Activated naive CD4-positive, alpha-beta T cell treated with anti-CD3 and anti-CD28 coated beads, Interleukin-2, amount 50 U/mL, for 72 hours (primary cell): ENCODE measurements around the gene HSD17B7. TPM values are rescaled to one million over a fixed set of nuclear protein-coding genes. Genes with fewer than 3 reads are reported as not detected.
"Not testable (repeated sequence)": the region's sequence is repeated elsewhere in the genome, so short reads cannot be mapped to it uniquely, and the experiment has no call there.

Source experiments
- ATAC-seq, 2 donors: fragments of 150-1000 bp; cut with Tn5 transposase; 2 replicates each; pipeline ENCODE4 v1.10.0; 2021; ENCODE audit warnings: mild to moderate bottlenecking in 2 of 2, moderate library complexity in 2 of 2
- DNase-seq, 2 donors: peaks; one replicate each; pipeline ENCODE4 v3.0.0; 2021 to 2022; ENCODE audit warnings: low spot score in 2 of 2
- H3K27ac Mint-ChIP-seq, 2 donors: one replicate each; pipeline ENCODE4 v1.8.0; 2022; ENCODE audit warnings: mild to moderate bottlenecking in 2 of 2, mixed read lengths in 2 of 2
- H3K36me3 Mint-ChIP-seq, 2 donors: one replicate each; pipeline ENCODE4 v1.8.0; 2022; ENCODE audit warnings: mixed read lengths in 2 of 2
- H3K9me3 Mint-ChIP-seq, 2 donors: one replicate each; pipeline ENCODE4 v1.8.0; 2022; ENCODE audit warnings: mixed read lengths in 2 of 2
- total RNA-seq, 2 donors: library from RNA; stranded (reverse); gene quantifications; one replicate each; pipeline ENCODE4 v1.2.3, GENCODE V29; 2022

Gene HSD17B7
- total RNA-seq, 2 donors from 2014 or later = 26.2 to 39.3 TPM

DNA sequence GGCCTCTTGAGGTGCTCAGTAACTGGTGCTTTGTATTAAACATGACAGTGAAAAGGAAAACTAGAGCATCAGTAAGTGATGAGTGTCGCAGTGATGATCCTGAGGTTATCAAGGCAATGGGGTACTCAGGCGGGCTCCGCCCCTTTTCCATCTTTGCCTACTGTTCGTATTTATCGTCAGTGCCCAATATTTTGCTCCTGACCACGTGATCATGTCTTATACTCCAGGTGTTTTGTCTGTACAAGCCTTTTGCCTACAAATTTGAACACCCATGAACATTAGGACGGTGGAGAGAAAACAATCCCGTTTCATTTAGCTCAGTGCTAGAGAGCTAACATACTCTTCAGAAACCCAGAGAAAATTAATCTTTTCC lies 469 bp downstream of the HSD17B7 start:
- ATAC-seq = peak in 1 of 2 donors; percentile 19
- peak overlapping the region; percentile 92 to 95 for H3K27ac Mint-ChIP-seq
- not testable (repeated sequence) for H3K9me3 Mint-ChIP-seq, H3K36me3 Mint-ChIP-seq, DNase-seq

DNA sequence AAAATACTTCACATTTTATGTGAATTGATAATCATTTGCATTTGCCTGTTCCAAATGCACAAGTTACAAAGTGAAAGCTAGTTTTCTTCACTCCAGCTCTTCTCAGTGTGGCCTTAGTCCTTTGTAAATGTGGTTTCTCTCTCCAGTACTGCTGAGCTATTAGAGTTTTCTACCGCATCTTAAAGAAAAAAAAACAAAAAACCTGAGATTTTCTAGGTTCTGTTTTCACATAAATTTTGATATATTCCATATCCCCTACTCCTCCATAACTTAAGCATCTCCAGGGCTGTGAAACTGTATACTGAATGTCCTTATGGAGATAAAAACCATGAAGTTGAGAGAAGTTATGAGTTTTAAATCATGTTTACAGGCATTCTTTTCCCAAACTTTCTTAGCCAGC lies 3.8 kb downstream of the HSD17B7 start:
- DNase-seq, H3K36me3 Mint-ChIP-seq, ATAC-seq, H3K27ac Mint-ChIP-seq, H3K9me3 Mint-ChIP-seq: not testable (repeated sequence)

DNA sequence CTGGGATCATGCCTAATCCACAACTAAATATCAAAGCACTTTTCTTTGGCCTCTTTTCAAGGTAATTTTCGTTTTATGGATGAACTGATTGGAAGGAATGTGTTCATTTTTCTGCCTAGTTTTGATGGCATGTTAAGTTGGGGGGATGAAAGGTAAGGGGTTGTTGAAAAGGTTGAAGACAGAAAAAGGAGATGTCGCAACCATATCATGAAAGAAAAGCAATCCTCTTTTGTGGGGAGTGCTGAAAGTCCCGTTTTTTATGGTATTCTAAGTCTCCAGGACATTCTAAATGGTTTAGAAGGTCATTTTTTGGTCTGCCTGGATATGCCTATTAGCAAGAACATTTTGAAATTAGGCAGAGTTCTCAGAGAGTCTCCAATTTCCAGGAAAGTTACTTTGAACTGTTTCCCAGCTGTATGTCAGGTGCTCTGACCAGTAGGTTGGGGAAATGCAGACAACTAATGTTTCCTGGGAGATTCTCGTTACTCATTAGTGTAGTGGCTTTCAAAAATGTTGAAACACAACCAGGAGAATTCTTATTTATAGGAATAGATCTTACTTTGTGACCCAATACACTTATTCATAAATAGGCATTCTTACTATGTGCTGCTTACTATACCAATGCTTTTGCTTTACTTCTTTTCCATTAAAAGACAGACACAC lies 6.2 kb downstream of the HSD17B7 start:
- H3K27ac Mint-ChIP-seq = peak overlapping the region in 1 of 2 donors; percentile 8
- ATAC-seq, DNase-seq, H3K9me3 Mint-ChIP-seq, H3K36me3 Mint-ChIP-seq: not testable (repeated sequence)

DNA sequence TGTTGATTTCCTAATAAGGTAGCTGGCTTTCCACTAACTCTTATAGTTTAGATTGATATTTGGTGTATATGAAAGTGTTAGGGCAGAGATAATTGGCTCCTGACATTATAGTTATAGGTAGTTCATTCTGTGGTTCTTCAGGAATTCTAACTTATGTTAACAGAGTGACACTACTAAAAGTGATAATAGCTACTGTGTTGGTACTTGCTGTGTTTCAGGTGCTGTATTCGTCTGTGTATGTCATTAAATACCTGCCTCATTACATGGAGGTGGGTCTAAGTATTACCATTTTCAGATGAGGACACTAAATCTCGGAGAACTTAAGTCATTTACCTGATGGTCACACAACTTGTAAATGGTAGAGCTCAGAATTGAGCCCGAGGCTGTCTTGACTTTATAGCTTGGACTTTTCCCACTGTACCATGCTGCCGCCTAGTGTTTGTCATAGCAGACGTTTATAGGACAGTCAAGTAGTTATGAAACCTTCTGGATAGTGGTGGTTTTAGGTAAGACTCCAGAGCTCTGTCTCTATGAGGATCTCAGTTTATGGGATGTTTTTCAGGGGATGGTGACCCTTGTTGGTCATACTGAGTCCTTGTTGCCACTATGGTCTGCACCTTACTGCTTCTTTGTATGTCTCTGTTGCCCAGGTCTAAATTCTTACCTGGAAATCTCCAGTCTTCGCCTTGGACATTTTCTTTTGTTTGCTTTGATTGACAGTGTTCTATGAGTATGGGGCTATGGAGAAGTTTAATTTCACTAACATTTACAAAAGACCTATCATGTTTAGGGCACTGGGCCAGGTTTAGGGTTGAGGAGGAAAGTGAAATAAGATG lies 9.7 kb downstream of the HSD17B7 start:
- not testable (repeated sequence) for H3K36me3 Mint-ChIP-seq, H3K9me3 Mint-ChIP-seq, DNase-seq, H3K27ac Mint-ChIP-seq
- peak in 1 of 2 donors; percentile 38 for ATAC-seq

DNA sequence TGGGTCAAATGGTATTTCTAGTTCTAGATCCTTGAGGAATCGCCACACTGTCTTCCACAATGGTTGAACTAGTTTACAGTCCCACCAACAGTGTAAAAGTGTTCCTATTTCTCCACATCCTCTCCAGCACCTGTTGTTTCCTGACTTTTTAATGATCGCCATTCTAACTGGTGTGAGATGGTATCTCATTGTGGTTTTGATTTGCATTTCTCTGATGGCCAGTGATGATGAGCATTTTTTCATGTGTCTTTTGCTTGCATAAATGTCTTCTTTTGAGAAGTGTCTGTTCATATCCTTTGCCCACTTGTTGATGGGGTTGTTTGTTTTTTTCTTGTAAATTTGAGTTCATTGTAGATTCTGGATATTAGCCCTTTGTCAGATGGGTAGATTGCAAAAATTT lies 17.0 kb downstream of the HSD17B7 start:
- H3K36me3 Mint-ChIP-seq = peaks cover 18 to 27% of the 10 kb centered on the region in 2 donors
- DNase-seq, ATAC-seq, H3K9me3 Mint-ChIP-seq, H3K27ac Mint-ChIP-seq: not testable (repeated sequence)

DNA sequence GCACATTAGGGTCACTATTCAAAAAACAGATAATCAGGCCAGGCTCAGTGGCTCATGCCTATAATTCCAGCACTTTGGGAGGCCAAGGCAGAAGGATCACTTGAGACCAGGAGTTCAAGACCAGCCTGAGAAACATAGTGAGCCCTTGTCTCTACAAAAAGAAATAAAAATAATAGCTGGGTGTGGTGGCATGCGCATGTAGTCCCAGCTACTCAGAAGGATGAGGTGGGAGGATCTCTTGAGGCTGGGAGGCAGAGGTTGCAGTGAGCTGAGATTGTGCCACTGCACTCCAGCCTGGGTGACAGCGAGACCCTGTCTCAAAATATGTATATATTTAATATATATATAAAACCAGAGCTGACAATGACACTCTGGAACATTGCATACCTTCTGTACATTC lies 21.9 kb downstream of the HSD17B7 start:
- DNase-seq, H3K27ac Mint-ChIP-seq, ATAC-seq, H3K9me3 Mint-ChIP-seq: not testable (repeated sequence)
- peaks cover 8 to 11% of the 10 kb centered on the region in 2 donors for H3K36me3 Mint-ChIP-seq

DNA sequence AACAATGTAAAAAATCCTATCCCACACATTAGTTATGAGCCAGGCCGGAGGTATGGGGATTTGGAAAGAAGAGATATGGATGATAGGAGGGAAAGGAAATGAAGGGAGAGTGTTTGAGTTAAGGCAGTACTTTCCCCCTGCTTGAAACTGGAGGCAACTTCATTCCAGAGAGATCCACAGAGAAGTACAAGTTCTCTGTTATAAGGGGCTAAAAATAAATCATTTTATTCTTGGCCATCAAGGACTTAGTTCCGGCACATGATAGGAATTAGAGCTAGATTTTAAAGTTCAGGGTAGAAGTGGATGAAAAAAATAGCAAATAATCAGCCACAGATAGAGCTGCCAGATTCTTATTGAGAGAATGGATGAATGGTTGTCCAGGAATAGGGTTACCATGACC lies 27.6 kb downstream of the HSD17B7 start:
- not testable (repeated sequence) for H3K9me3 Mint-ChIP-seq, DNase-seq, H3K36me3 Mint-ChIP-seq, ATAC-seq, H3K27ac Mint-ChIP-seq

DNA sequence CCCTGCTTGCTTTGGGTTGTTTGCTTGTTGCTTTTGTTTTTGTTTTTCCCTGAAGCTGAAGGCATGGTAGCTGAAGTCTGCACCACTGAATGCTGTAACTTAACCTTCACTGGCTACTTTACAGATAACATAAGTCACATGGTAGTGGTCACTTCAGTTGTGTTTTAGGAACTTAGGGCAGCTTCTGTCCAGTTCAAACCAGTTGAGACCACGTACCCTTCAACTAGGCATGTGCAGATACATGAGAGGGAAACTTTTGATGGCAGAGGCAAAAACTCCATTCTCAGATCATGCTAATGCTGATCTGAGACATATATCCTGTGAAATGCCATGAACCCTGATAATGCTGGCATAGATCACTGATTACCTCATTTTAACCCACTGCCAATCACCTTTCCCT lies 28.2 kb downstream of the HSD17B7 start:
- ATAC-seq, H3K36me3 Mint-ChIP-seq, H3K27ac Mint-ChIP-seq, DNase-seq, H3K9me3 Mint-ChIP-seq: not testable (repeated sequence)

DNA sequence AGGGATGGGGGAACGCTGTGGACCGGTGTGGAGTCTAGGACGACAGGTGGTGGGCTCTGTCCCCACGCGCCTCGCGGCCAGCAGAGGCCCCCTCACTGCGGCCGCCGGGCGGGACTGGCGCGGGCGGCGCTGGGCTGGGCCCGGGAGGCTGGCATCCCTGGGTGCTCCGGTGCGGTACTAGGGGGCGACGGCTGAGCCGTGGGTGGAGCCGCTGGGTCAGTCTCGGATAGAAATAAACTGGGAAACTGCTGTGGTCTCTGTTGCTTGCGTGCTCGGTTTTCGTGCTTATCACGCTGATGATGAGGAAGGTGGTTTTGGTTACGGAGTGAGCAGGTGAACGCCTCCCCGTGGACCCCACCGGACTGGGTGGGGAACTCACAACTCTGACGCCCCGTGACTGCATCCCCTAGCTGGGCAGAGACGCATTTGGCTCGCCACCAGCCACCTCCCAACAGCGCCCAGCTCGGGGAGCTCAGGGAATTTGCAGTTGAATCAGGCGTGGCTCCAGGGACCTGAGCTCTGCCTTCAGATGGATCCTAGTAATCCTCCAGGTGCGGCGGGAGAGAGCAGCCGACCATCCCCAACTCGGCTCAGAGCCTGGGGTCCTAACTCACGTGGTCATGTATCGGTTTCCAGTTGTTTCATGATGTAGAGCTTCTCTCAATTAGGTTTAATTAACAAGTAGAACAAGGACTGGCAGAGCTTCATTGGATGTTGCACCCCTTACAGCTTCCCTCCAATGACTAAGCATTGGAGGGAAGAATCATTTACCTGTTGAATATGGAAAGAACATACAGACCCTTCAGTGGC lies 32.1 kb downstream of the HSD17B7 start:
- no peaks in the 10 kb centered on the region for H3K9me3 Mint-ChIP-seq

DNA sequence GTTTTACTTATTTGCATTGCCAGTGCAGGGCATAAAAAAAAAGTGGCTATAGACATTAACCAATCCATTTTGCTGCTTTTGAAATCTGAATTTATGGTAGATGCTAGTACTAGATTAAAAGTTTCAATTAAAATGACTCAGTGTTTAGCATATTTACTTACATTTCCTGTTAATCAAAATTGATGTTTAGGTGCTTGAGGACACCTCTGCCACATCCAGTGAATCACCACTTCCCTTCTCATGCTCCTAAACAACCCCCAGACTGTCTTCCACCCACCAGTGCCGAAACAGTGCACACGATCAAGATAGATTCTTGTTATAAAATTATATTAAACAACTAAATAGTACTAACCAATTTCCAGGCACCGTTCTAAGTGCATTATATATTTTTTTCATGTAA lies 32.7 kb downstream of the HSD17B7 start:
- ATAC-seq (peak in 1 of 2 donors; percentile 84), DNase-seq (no peak)
- no peak overlapping the region for H3K27ac Mint-ChIP-seq
- H3K36me3 Mint-ChIP-seq = no peaks in the 10 kb centered on the region
- H3K9me3 Mint-ChIP-seq = no peaks in the 10 kb centered on the region

More for the DNA sequence above, 32.1 kb downstream of the HSD17B7 start:
- DNase-seq = no peak
- peak; percentile 28 to 35 for ATAC-seq
- H3K27ac Mint-ChIP-seq = no peak overlapping the region
- no peaks in the 10 kb centered on the region for H3K36me3 Mint-ChIP-seq

DNA sequence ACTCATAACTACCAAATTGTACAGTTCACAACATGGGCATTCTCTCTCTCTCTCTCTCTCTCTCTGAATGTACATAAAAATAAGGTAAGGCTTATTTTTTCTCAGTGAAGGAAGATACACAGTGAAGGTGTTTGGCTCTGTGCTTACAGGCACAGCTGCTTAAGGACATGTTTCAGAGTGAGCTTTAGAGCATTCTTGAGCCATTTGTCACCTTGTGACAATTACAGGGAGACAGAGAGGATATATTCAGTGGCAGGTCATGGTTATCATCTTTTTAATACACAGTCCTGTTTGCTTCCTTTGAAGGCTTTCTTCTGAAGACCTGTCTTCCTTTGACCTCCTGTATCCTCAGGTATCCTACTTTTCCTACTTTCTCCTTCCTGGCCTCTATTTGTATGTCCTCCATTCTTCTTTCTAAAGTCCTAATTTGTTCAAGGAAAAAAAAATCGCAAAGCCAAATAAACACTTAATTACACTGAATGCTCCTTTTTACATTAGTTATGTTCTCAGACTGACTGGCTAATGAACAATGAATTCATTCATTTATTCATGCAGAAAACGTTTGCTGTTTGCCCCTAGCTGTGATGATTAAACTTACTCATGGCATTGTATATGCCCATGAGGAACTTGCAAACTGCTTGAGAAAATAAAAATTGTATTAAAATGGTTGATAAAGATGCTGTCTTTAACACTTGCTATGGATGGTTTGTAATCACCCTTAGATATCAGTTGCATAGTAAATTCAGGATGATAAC lies 33.4 kb downstream of the HSD17B7 start:
- Mint-ChIP-seq H3K36me3 (no peaks in the 10 kb centered on the region), H3K9me3 (no peaks in the 10 kb centered on the region), H3K27ac (no peak overlapping the region)
- peak in 1 of 2 donors; percentile 34 for ATAC-seq
- no peak for DNase-seq

DNA sequence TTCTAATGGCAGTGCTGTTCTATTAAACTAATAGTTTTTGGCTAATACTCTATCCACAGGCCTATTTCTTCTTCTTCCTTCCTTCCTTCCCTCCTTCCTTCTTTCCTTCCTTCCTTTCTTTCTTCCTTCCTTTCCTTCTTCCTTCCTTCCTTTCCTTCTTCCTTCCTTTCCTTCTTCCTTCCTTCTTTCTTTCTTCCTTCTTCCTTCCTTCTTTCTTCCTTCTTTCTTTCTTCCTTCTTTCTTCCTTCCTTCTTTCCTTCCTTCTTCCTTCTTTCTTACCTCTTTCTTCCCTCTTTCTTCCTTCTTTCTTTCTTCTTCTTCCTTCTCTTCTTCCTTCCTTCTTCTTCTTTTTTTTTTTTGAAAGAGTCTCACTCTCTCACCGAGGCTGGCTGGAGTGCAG lies 38.8 kb downstream of the HSD17B7 start:
- Mint-ChIP-seq H3K27ac (no peak overlapping the region), H3K36me3 (no peaks in the 10 kb centered on the region), H3K9me3 (no peaks in the 10 kb centered on the region)
- no peak for ATAC-seq
- no peak for DNase-seq

DNA sequence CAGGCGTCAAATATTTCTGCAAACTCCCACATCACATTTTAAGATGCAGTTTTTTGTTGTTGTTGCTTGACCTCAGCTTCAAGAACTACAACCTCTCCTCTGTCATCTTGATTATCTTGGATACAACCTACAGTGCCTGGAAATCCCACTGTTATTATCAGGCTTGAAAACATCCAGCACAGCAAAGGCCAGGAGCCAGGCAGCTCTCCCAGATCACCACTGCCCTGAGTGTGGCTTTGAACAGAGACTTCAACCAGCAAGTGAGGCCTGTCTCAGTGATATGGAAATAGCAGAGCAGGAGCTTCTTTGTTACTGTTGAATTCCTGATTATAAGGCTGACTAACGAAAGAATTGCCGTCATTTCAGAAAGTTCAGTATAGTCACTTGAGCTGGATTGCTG lies 42.0 kb downstream of the HSD17B7 start:
- ATAC-seq (no peak), DNase-seq (no peak)
- Mint-ChIP-seq H3K9me3 (no peaks in the 10 kb centered on the region), H3K27ac (no peak overlapping the region), H3K36me3 (no peaks in the 10 kb centered on the region)

DNA sequence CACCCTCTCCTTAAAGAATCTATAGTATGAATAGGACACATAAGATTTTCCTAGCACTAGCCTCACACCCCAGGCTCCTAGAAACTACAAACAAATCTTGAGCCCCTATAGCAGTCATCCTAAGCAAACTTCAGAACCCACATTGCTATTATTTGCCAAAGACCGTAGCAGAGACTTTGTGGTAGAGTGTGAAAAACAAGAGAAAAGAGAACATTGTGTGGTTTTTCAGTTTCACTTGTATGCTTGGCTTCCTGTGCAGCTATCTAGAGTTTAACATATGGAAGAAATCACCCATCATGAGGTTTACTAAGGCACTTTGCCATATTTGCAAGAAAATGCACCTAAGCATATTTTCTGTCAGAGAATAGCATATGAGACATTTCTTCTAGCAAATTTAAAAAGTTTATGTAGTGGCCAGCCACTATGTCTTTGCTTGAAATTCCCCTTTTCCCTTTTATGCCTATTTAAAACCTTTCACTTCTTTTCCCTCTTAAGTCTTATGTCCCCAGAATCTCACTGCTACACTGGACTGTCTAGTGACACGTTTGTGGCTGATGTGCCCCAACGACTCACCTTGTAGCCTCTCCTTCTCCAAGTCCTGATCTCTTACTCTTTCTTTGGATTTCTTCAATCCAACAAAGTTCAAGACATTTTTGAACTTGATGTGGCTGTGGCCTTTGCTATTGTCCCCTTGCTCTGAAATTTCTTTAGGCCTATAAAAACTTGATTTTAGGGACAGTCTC lies 44.8 kb downstream of the HSD17B7 start:
- Mint-ChIP-seq H3K9me3 (peaks cover 6 to 12% of the 10 kb centered on the region in 2 donors), H3K36me3 (peaks cover 11 to 13% of the 10 kb centered on the region in 2 donors), H3K27ac (peak overlapping the region; percentile 39 to 78)
- DNase-seq = no peak
- peak; percentile 90 to 97 for ATAC-seq

DNA sequence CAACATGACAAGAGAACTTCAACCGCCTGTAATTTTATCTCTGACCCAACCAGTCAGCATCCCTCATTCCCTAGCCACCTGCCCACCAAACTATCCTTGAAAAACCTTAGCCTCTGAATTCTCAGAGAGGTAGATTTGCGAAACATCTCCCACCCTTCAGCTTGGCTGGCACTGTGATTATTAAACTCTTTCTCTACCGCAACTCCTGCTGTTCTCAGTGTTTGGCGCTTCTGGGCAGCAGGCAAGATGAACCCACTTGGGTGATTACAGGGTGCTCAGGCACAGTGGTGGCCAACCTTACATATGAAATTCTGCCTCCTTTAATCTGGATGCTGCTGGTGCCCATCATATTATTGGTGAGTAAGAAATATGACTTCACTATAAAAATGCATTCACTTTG lies 48.4 kb downstream of the HSD17B7 start:
- DNase-seq (no peak), ATAC-seq (no peak)
- Mint-ChIP-seq H3K36me3 (peaks cover 11 to 13% of the 10 kb centered on the region in 2 donors), H3K9me3 (peaks cover 6 to 12% of the 10 kb centered on the region in 2 donors), H3K27ac (peak overlapping the region in 1 of 2 donors; percentile 51)
